Spinal cord (tissue), 10 donors: Measurements from ENCODE around the gene ASB7. TPM values are rescaled to one million over a fixed set of nuclear protein-coding genes. Genes with fewer than 3 reads are reported as not detected.

ENCODE experiments used
- DNase-seq, 6 donors: peaks; one replicate each; pipeline versions ENCODE4 v3.0.0 to v3.0.0-alpha.2; 2013 to 2015; ENCODE audit warnings: low spot score in 6 of 6, low read depth in 4 of 6
- H3K27ac ChIP-seq: one replicate; pipeline ENCODE4 v1.5.1; 2013; ENCODE audit warnings: low read depth, low read length, control low read depth
- H3K27me3 ChIP-seq: one replicate; pipeline ENCODE4 v1.6.1; 2013; ENCODE audit warnings: low read length; ENCODE audit not compliant: control insufficient read depth, insufficient read depth
- H3K36me3 ChIP-seq: one replicate; pipeline ENCODE4 v1.6.1; 2013; ENCODE audit warnings: low read length; ENCODE audit not compliant: control insufficient read depth, insufficient read depth
- H3K4me1 ChIP-seq: one replicate; pipeline ENCODE4 v1.6.1; 2013; ENCODE audit warnings: low read length; ENCODE audit not compliant: control insufficient read depth, insufficient read depth
- H3K4me3 ChIP-seq: one replicate; pipeline ENCODE4 v1.5.1; 2013; ENCODE audit warnings: low read depth, low read length, control low read depth
- H3K9me3 ChIP-seq: one replicate; pipeline ENCODE4 v1.6.1; 2013; ENCODE audit warnings: low read length; ENCODE audit not compliant: control insufficient read depth, insufficient read depth
- WGBS: methylation state at CpG from one replicate; pipeline ENCODE4 v1.1.5; 2013; ENCODE audit warnings: missing lambda C conversion rate; ENCODE audit not compliant: insufficient coverage; 5-methylcytosine and 5-hydroxymethylcytosine counted together
- polyA plus RNA-seq, 2 donors: library from polyadenylated mRNA; unstranded; fragments of 120-200 nt; gene quantifications; one replicate each; pipeline ENCODE4 v1.2.1, GENCODE V29; 2013; ENCODE audit not compliant: insufficient read length in 2 of 2
- total RNA-seq, 2 donors: library from RNA; depleted of rRNA in 1 of 2; stranded (reverse); fragments of 120-200 nt in 1 of 2; fragments of >200 nt in 1 of 2; gene quantifications; one replicate each; pipeline versions ENCODE4 v1.2.3 to v1.2.4, GENCODE V29; 2013 to 2014
- donor health status: healthy.

The ASB7 gene
- total and polyA plus RNA-seq, 4 donors: 7.7 to 13.8 (median 11.9) TPM

DNA sequence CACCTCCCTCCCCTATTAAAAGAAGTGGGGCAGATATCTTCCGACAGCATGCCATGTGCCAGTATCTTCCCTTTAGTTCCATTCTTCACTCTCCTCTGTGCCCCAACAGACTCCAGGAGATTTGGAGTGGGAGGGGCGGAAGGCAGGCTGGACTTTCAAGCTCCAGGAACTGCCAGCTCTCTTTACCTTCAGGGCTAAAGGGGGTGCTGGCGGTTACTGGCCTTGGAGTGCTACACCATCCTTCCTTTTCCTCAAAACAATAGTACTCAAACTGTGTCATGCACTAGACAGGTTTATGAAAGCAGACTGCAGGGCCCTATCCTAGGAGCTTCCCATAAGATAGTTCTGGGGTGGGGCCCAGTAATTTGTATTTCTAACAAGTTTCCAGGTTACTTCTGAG, 6.4 kb upstream of the ASB7 start:
- no peak for DNase-seq
- H3K27me3 ChIP-seq: no peaks in the 10 kb centered on the region
- no peak overlapping the region for H3K27ac ChIP-seq
- H3K9me3 ChIP-seq: no peaks in the 10 kb centered on the region
- H3K4me3 ChIP-seq: no peak overlapping the region
- H3K4me1 ChIP-seq: peaks cover 3% of the 10 kb centered on the region
- H3K36me3 ChIP-seq: no peaks in the 10 kb centered on the region
- 100% methylated on average over 1 of the region's 3 CpGs for WGBS

GRCh38 chr15:100596792-100597191, 5.6 kb upstream of the ASB7 start:
- Histone ChIP-seq H3K4me3 (no peak overlapping the region), H3K27me3 (no peaks in the 10 kb centered on the region), H3K36me3 (no peaks in the 10 kb centered on the region), H3K4me1 (peaks cover 6% of the 10 kb centered on the region), H3K27ac (no peak overlapping the region), H3K9me3 (no peaks in the 10 kb centered on the region)
- 87% methylated on average over 7 of the region's 7 CpGs for WGBS
- DNase-seq: no peak

DNA sequence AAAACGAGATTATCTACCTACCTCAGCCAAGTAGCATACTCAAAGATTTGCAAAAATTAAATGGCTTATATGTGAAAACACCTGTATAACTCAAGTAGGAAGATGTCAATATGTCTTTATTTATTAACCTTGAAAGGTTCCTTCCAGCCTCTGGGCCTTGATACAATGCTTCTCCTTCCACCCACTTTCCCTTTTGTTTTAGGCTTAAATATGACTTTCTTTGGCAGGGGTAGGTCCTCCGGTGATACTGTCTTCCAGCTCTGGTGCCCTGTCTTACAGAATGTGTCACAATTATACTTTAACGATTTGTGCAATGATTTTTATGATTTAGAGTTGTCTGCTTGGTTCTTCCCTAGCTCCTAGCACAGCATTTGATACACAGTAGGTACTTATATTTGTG, 4.5 kb upstream of the ASB7 start:
- Histone ChIP-seq H3K4me1 (peaks cover 6% of the 10 kb centered on the region), H3K4me3 (no peak overlapping the region), H3K27me3 (no peaks in the 10 kb centered on the region), H3K9me3 (no peaks in the 10 kb centered on the region), H3K27ac (no peak overlapping the region), H3K36me3 (no peaks in the 10 kb centered on the region)
- no peak for DNase-seq
- no CpG with 5 or more reads among the region's 3 CpGs for WGBS

GRCh38 chr15:100598655-100599054, 3.7 kb upstream of the ASB7 start:
- no peaks in the 10 kb centered on the region for H3K36me3 ChIP-seq
- DNase-seq: no peak
- peaks cover 12% of the 10 kb centered on the region for H3K4me1 ChIP-seq
- no peaks in the 10 kb centered on the region for H3K9me3 ChIP-seq
- no peak overlapping the region for H3K27ac ChIP-seq
- whole genome bisulfite sequencing: 100% methylated on average over 1 of the region's 1 CpG
- no peaks in the 10 kb centered on the region for H3K27me3 ChIP-seq
- H3K4me3 ChIP-seq: no peak overlapping the region

DNA sequence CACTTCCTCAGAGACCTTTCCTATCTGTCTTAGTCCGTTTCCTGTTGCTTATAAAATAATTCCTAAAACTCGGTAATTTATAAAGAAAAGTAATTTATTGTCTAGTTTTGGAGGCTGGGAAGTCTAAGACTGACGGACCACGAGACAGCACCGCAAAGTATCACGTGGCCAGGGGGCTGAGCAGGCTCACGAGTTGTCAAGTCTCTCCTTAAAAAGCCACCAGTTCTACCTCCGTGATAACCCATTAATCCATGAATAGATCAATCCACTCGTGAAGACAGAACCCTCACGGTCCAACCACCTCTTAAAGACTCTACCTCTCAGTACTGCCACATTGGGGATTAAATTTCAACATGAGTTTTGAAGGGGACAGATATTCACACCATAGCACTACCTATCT, 1.2 kb upstream of the ASB7 start:
- Histone ChIP-seq H3K9me3 (no peaks in the 10 kb centered on the region), H3K27me3 (no peaks in the 10 kb centered on the region), H3K36me3 (no peaks in the 10 kb centered on the region), H3K4me3 (peak overlapping the region; percentile 97), H3K4me1 (peaks cover 12% of the 10 kb centered on the region), H3K27ac (peak overlapping the region; percentile 86)
- WGBS: 0% methylated on average over 8 of the region's 10 CpGs
- peak in 3 of 6 donors; percentile 2 to 13 (median 13) for DNase-seq

GRCh38 chr15:100601617-100602063, 749 bp upstream of the ASB7 start:
- H3K27ac ChIP-seq: peak overlapping the region; percentile 86
- 0% methylated on average over 21 of the region's 21 CpGs for WGBS
- DNase-seq: no peak
- no peaks in the 10 kb centered on the region for H3K36me3 ChIP-seq
- no peaks in the 10 kb centered on the region for H3K27me3 ChIP-seq
- peaks cover 12% of the 10 kb centered on the region for H3K4me1 ChIP-seq
- H3K9me3 ChIP-seq: no peaks in the 10 kb centered on the region
- H3K4me3 ChIP-seq: peak overlapping the region; percentile 97

DNA sequence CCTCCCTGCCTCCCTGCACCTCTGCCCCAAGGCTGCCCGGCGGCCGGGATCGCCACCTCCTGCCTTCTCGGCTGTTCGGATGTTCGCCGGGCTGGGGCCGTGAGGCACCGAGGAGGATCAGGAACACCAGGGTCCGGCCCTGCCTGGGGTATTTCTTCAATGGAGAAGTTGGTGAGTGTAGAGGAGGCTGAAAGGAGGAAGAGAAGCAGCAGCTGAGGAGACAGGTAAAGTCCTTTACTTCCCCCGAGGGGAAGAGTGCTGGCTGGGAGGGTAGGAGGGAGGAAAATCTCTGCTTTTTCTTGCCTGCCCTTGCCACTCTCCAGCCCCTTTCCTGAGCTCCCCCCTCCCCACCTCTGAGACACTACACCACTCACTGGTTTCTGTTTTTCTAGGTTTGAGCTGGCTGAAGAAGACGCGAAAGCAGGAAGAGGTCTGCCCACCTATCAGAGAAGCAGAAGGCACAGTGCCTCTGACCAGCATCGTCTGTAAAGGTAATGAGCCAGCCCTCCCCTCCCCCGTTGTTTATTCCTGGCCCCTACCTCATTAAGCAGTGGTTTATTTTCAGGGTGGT, 519 bp downstream of the ASB7 start:
- H3K36me3 ChIP-seq: no peaks in the 10 kb centered on the region
- H3K27ac ChIP-seq: peak overlapping the region; percentile 87
- DNase-seq: no peak
- H3K27me3 ChIP-seq: no peaks in the 10 kb centered on the region
- H3K4me3 ChIP-seq: peak overlapping the region; percentile 97
- peaks cover 12% of the 10 kb centered on the region for H3K4me1 ChIP-seq
- no peaks in the 10 kb centered on the region for H3K9me3 ChIP-seq
- 0% methylated on average over 11 of the region's 16 CpGs for WGBS

- no peaks in the 10 kb centered on the region for H3K4me1 ChIP-seq
- H3K27ac ChIP-seq: no peak overlapping the region
- no peaks in the 10 kb centered on the region for H3K27me3 ChIP-seq
- WGBS: no CpG with 5 or more reads among the region's 2 CpGs
- no peak for DNase-seq
- H3K9me3 ChIP-seq: no peaks in the 10 kb centered on the region
- H3K36me3 ChIP-seq: peaks cover 22% of the 10 kb centered on the region
- no peak overlapping the region for H3K4me3 ChIP-seq
Measured at GRCh38 chr15:100612539-100612938, 10.2 kb downstream of the ASB7 start.

DNA sequence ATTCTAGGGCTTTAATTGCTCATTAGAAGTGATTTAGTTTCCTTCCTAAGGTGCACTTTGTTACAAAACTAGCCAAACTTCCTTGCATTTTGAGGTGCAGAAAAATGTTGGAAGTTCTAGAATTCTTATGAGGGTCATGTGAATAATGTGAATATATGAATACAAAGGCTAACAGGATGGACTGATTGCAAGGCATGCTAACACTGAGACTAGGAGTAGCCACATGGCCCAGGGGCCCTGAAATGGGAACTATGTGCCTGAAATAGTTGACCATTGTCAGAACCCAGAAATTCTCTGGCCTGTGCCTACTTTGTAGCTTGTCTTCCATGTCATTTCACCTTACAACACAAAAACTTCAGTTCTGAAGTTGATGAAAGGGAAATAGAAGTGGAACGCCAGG, 10.8 kb downstream of the ASB7 start:
- Histone ChIP-seq H3K27me3 (no peaks in the 10 kb centered on the region), H3K4me3 (no peak overlapping the region), H3K27ac (no peak overlapping the region), H3K9me3 (no peaks in the 10 kb centered on the region), H3K4me1 (no peaks in the 10 kb centered on the region), H3K36me3 (peaks cover 25% of the 10 kb centered on the region)
- no peak for DNase-seq
- WGBS: no CpG with 5 or more reads among the region's 1 CpG

DNA sequence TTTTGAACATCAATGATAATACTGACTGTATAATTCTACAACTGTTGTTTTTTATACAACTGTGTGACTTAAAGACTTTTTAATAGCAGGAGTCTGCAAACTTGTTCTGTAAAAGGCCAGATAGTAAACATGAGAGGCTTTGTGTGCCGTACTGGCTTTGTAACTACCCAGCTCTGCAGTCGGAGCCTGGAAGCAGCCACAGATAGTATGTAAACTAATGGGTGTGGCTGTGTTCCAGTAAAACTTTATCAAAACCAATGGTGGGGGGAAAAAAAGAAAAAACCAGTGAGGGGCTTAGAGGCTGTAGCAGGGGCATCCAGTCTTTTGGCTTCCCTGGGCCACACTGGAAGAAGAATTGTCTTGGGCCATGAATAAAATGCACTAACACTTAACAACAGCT, 11.9 kb downstream of the ASB7 start:
- Histone ChIP-seq H3K9me3 (no peaks in the 10 kb centered on the region), H3K4me3 (no peak overlapping the region), H3K27me3 (no peaks in the 10 kb centered on the region), H3K27ac (no peak overlapping the region), H3K36me3 (peaks cover 25% of the 10 kb centered on the region), H3K4me1 (no peaks in the 10 kb centered on the region)
- DNase-seq: no peak
- 88% methylated on average over 2 of the region's 2 CpGs for WGBS
